ENCODE data around the gene CHRNA4.

Gene CHRNA4

DNA sequence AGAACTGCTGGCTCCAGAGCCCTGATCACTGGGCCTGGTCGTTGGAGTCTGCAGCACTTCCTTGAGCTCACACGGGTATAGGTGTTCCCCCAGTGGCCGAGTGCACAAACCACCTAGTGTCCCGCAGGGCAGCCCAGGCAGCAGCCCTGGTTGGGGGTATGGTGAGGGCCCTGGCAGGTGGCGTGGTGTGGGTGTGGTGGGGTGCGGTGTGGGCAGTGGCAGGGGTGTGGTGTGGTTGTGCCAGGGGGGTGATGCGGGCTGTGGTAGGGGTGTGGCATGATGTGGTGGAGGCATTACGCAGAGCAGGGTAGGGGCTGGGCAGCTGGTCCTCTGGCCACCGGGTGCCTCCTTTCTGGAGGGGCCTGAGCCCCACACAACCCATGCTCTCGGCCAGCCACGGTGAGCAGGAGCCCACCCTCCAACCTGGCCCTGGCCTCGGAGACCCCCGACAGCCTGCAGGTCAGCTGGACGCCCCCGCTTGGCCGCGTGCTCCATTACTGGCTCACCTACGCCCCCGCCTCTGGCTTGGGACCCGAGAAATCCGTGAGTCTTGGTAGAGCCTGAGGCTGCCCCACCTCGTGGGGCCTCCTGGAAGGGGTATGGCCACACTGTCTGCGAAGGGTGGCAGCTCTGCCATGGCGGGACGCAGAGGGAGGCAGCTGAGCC, 47.7 kb downstream of the CHRNA4 start:
- Histone ChIP-seq H3K36me3 (ENCODE audit: control insufficient read depth, low read length) (no peaks in the 10 kb centered on the region), H3K27ac (ENCODE audit: low read depth, low read length) (no peak overlapping the region), H3K4me1 (ENCODE audit: control insufficient read depth, low read length) (no peaks in the 10 kb centered on the region), H3F3A (ENCODE audit: control insufficient read depth, insufficient read depth) (no peaks in the 10 kb centered on the region), H3K4me2 (ENCODE audit: low read length) (no peak overlapping the region), H3K27me3 (ENCODE audit: control insufficient read depth, low read length) (no peaks in the 10 kb centered on the region), H3K9me3 (ENCODE audit: control insufficient read depth, insufficient read depth, low read length) (no peaks in the 10 kb centered on the region), H3K79me2 (ENCODE audit: control insufficient read depth, low read length) (no peaks in the 10 kb centered on the region), H4K20me1 (ENCODE audit: control insufficient read depth, insufficient read depth, low read depth, low read length) (no peaks in the 10 kb centered on the region), H3K9me2 (replicated peaks; ENCODE audit: control insufficient read depth, low read length) (no peaks in the 10 kb centered on the region), H3K4me3 (ENCODE audit: low read length) (no peak overlapping the region)
- no peak for TF ChIP-seq EZH2phosphoT487 (IDR thresholded peaks at IDR 0.05; ENCODE audit: borderline replicate concordance, low read length)
- TF ChIP-seq, protein P1, sequence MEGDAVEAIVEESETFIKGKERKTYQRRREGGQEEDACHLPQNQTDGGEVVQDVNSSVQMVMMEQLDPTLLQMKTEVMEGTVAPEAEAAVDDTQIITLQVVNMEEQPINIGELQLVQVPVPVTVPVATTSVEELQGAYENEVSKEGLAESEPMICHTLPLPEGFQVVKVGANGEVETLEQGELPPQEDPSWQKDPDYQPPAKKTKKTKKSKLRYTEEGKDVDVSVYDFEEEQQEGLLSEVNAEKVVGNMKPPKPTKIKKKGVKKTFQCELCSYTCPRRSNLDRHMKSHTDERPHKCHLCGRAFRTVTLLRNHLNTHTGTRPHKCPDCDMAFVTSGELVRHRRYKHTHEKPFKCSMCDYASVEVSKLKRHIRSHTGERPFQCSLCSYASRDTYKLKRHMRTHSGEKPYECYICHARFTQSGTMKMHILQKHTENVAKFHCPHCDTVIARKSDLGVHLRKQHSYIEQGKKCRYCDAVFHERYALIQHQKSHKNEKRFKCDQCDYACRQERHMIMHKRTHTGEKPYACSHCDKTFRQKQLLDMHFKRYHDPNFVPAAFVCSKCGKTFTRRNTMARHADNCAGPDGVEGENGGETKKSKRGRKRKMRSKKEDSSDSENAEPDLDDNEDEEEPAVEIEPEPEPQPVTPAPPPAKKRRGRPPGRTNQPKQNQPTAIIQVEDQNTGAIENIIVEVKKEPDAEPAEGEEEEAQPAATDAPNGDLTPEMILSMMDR (IDR thresholded peaks at IDR 0.05; ENCODE audit: low read depth, low read length, poor library complexity, severe bottlenecking): no peak

DNA sequence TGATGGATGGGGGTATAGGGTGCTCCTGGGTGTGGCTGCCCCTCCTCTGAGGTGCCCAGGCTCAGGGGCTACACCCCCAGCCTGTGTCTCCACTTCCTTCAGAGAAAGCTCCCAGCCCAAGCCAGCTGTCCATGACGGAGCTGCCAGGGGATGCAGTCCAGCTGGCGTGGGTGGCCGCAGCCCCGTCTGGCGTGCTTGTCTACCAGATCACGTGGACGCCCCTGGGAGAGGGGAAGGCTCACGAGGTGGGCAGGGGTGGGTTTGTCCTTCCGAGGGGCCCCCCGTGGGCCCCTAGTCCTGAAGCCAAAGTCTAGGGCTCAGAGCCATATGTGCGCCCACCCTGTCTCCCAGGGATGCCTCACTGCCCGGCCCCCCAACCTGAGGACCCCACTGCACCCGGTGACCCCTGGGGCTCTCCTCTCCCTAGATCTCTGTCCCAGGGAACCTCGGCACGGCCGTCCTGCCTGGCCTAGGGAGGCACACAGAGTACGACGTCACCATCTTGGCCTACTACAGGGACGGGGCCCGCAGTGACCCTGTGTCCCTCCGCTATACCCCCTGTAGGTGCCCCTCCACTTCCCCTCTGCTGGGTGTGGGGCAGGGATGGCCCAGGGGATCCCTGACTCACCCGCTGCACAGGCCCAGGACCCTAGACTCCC, 48.3 kb downstream of the CHRNA4 start:
- Histone ChIP-seq H4K20me1 (ENCODE audit: control insufficient read depth, insufficient read depth, low read depth, low read length) (no peaks in the 10 kb centered on the region), H3K4me3 (ENCODE audit: low read length) (no peak overlapping the region), H3K36me3 (ENCODE audit: control insufficient read depth, low read length) (no peaks in the 10 kb centered on the region), H3K9me2 (replicated peaks; ENCODE audit: control insufficient read depth, low read length) (no peaks in the 10 kb centered on the region), H3K27ac (ENCODE audit: low read depth, low read length) (no peak overlapping the region), H3K9me3 (ENCODE audit: control insufficient read depth, insufficient read depth, low read length) (no peaks in the 10 kb centered on the region), H3K4me2 (ENCODE audit: low read length) (no peak overlapping the region), H3K79me2 (ENCODE audit: control insufficient read depth, low read length) (no peaks in the 10 kb centered on the region), H3F3A (ENCODE audit: control insufficient read depth, insufficient read depth) (no peaks in the 10 kb centered on the region), H3K4me1 (ENCODE audit: control insufficient read depth, low read length) (no peaks in the 10 kb centered on the region), H3K27me3 (ENCODE audit: control insufficient read depth, low read length) (no peaks in the 10 kb centered on the region)
- TF ChIP-seq EZH2phosphoT487 (IDR thresholded peaks at IDR 0.05; ENCODE audit: borderline replicate concordance, low read length): no peak
- TF ChIP-seq, protein P1 (IDR thresholded peaks at IDR 0.05; ENCODE audit: low read depth, low read length, poor library complexity, severe bottlenecking): no peak

DNA sequence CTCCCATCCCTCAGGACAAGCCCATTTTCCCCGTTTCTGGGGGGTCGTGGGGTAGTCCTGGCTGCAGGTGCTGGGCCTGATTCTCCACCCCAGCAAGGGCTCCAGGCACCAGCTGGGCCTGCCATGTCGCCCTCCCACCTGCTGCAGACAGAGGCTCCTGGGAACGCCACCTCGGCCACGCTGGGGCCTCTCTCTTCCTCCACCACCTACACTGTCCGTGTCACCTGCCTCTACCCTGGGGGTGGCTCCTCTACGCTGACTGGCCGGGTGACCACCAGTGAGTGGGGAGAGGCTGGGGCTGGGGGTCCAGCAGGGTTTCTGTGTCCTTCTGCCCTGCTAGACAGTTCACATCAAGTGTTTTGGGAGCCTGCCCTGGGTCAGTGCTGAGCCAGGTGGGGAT, 48.9 kb downstream of the CHRNA4 start:
- Histone ChIP-seq H4K20me1 (ENCODE audit: control insufficient read depth, insufficient read depth, low read depth, low read length) (no peaks in the 10 kb centered on the region), H3K9me3 (ENCODE audit: control insufficient read depth, insufficient read depth, low read length) (no peaks in the 10 kb centered on the region), H3K4me2 (ENCODE audit: low read length) (no peak overlapping the region), H3K27me3 (ENCODE audit: control insufficient read depth, low read length) (no peaks in the 10 kb centered on the region), H3K9me2 (replicated peaks; ENCODE audit: control insufficient read depth, low read length) (no peaks in the 10 kb centered on the region), H3K4me3 (ENCODE audit: low read length) (no peak overlapping the region), H3F3A (ENCODE audit: control insufficient read depth, insufficient read depth) (no peaks in the 10 kb centered on the region), H3K27ac (ENCODE audit: low read depth, low read length) (no peak overlapping the region), H3K4me1 (ENCODE audit: control insufficient read depth, low read length) (no peaks in the 10 kb centered on the region), H3K36me3 (ENCODE audit: control insufficient read depth, low read length) (no peaks in the 10 kb centered on the region), H3K79me2 (ENCODE audit: control insufficient read depth, low read length) (no peaks in the 10 kb centered on the region)
- TF ChIP-seq, protein P1 (IDR thresholded peaks at IDR 0.05; ENCODE audit: low read depth, low read length, poor library complexity, severe bottlenecking): no peak
- no peak for TF ChIP-seq EZH2phosphoT487 (IDR thresholded peaks at IDR 0.05; ENCODE audit: borderline replicate concordance, low read length)

Data from DOHH2 (cell line).